OCI-LY3 (cell line): ENCODE measurements around the gene RECQL.

Experiments
- H2AFZ ChIP-seq: fragments of 200-600, 300-600 bp; shearing (Covaris generic); 2 replicates; pipeline ENCODE4 v1.6.0; 2014; ENCODE audit warnings: antibody characterized with exemption, low read depth, low read length
- H3K27ac ChIP-seq: fragments of 200-600, 300-600 bp; sonication (generic); 2 replicates; pipeline ENCODE4 v1.5.1; 2014; ENCODE audit warnings: mild to moderate bottlenecking, low read length, moderate library complexity, mixed read lengths
- H3K27me3 ChIP-seq: fragments of 200-600, 300-600 bp; sonication (generic); 2 replicates; pipeline ENCODE4 v1.6.1; 2014; ENCODE audit warnings: low read depth, low read length, mixed read lengths
- H3K36me3 ChIP-seq: fragments of 200-600, 300-600 bp; sonication (generic); replicated peaks from 2 replicates; pipeline ENCODE3; 2014; ENCODE audit warnings: low read depth, low read length, mixed read lengths
- H3K4me1 ChIP-seq: fragments of 300-600, 200-600 bp; sonication (generic); 2 replicates; pipeline ENCODE4 v1.6.1; 2014; ENCODE audit warnings: low read length, mixed read lengths
- H3K4me2 ChIP-seq: fragments of 200-600, 300-600 bp; sonication (generic); 2 replicates; pipeline ENCODE4 v1.6.1; 2014; ENCODE audit warnings: low read length, mixed read lengths
- H3K4me3 ChIP-seq: fragments of 300-600, 200-600 bp; sonication (generic); 2 replicates; pipeline ENCODE4 v1.5.1; 2014; ENCODE audit warnings: antibody characterized with exemption, mild to moderate bottlenecking, low read length, moderate library complexity
- H3K79me2 ChIP-seq: fragments of 300-600, 200-600 bp; shearing (Covaris generic); 2 replicates; pipeline ENCODE4 v1.6.1; 2014; ENCODE audit warnings: mild to moderate bottlenecking, low read length, mixed read lengths
- H3K9ac ChIP-seq: fragments of 300-600, 200-600 bp; shearing (Covaris generic); 2 replicates; pipeline ENCODE4 v1.6.0; 2014; ENCODE audit warnings: mild to moderate bottlenecking, low read length, moderate library complexity
- H3K9me3 ChIP-seq: fragments of 200-600, 300-600 bp; shearing (Covaris generic); 2 replicates; pipeline ENCODE4 v1.6.1; 2014; ENCODE audit warnings: low read length, mixed read lengths; ENCODE audit not compliant: insufficient read depth
- H4K20me1 ChIP-seq: fragments of 200-600, 300-600 bp; sonication (generic); 2 replicates; pipeline ENCODE4 v1.6.1; 2016; ENCODE audit warnings: low read length, mixed read lengths; ENCODE audit not compliant: insufficient read depth
- CTCF ChIP-seq: fragments of 200-600, 300-600 bp; sonication (generic); IDR thresholded peaks from 2 replicates; pipeline ENCODE4 v1.5.1; 2014; ENCODE audit warnings: antibody characterized with exemption, low read length, low read depth
- EZH2phosphoT487 ChIP-seq: fragments of 200-600 bp; shearing (Covaris generic); IDR thresholded peaks from 2 replicates; pipeline ENCODE4 v1.6.1; 2018; ENCODE audit warnings: antibody characterized with exemption, mixed run types, low read depth

The RECQL gene

GRCh38 chr12:21518451-21518850, 17.0 kb upstream of the RECQL start:
- Histone ChIP-seq H3K4me2 (no peak overlapping the region), H3K9ac (no peak overlapping the region), H3K27me3 (no peaks in the 10 kb centered on the region), H3K27ac (no peak overlapping the region), H3K4me1 (no peaks in the 10 kb centered on the region), H4K20me1 (no peaks in the 10 kb centered on the region), H3K9me3 (no peaks in the 10 kb centered on the region), H3K4me3 (no peak overlapping the region), H2AFZ (no peak overlapping the region), H3K36me3 (peaks cover 21% of the 10 kb centered on the region), H3K79me2 (no peaks in the 10 kb centered on the region)
- TF ChIP-seq EZH2phosphoT487 (no peak), CTCF (no peak)

GRCh38 chr12:21516281-21516680, 14.8 kb upstream of the RECQL start:
- H3K9ac ChIP-seq: no peak overlapping the region
- no peak overlapping the region for H3K27ac ChIP-seq
- H3K4me2 ChIP-seq: no peak overlapping the region
- no peak overlapping the region for H3K4me3 ChIP-seq
- peaks cover 32% of the 10 kb centered on the region for H3K36me3 ChIP-seq
- H2AFZ ChIP-seq: no peak overlapping the region
- no peaks in the 10 kb centered on the region for H3K79me2 ChIP-seq
- H3K27me3 ChIP-seq: no peaks in the 10 kb centered on the region
- TF ChIP-seq EZH2phosphoT487 (no peak), CTCF (no peak)
- no peaks in the 10 kb centered on the region for H4K20me1 ChIP-seq
- no peaks in the 10 kb centered on the region for H3K4me1 ChIP-seq
- H3K9me3 ChIP-seq: no peaks in the 10 kb centered on the region

- Histone ChIP-seq H3K79me2 (peaks cover 19% of the 10 kb centered on the region), H3K4me1 (no peaks in the 10 kb centered on the region; the same call in 1 of the 2 replicates), H3K9ac (no peak overlapping the region), H2AFZ (no peak overlapping the region), H3K36me3 (peaks cover 33% of the 10 kb centered on the region), H3K9me3 (no peaks in the 10 kb centered on the region), H3K27me3 (no peaks in the 10 kb centered on the region), H3K27ac (no peak overlapping the region), H3K4me3 (no peak overlapping the region), H4K20me1 (0 out of 2 replicates have a peak, but pooled peaks cover 7% of the 10 kb centered on the region), H3K4me2 (no peak overlapping the region)
- TF ChIP-seq EZH2phosphoT487: no peak
- no peak for TF ChIP-seq CTCF
Observed at GRCh38 chr12:21509768-21510167, 8.3 kb upstream of the RECQL start.

GRCh38 chr12:21507849-21508248, 6.4 kb upstream of the RECQL start:
- H3K4me3 ChIP-seq: no peak overlapping the region
- H2AFZ ChIP-seq: no peak overlapping the region
- H3K79me2 ChIP-seq: peaks cover 38% of the 10 kb centered on the region
- H3K4me2 ChIP-seq: no peak overlapping the region
- H3K27me3 ChIP-seq: no peaks in the 10 kb centered on the region
- peaks cover 23% of the 10 kb centered on the region for H3K36me3 ChIP-seq
- H3K9ac ChIP-seq: no peak overlapping the region
- H3K9me3 ChIP-seq: no peaks in the 10 kb centered on the region
- H3K4me1 ChIP-seq: peaks cover 4% of the 10 kb centered on the region
- peaks cover 7% of the 10 kb centered on the region; the same call in 1 of the 2 replicates for H4K20me1 ChIP-seq
- H3K27ac ChIP-seq: no peak overlapping the region
- TF ChIP-seq EZH2phosphoT487 (no peak), CTCF (no peak)
